K562 (cell line): ENCODE measurements around the gene KLRD1. TPM values are rescaled to one million over a fixed set of nuclear protein-coding genes. Genes with fewer than 3 reads are reported as not detected.

ENCODE experiments used
- ATAC-seq: fragments of 200-7000 bp; cut with Tn5 transposase; 3 replicates; pipeline ENCODE4 v1.9.1; 2020; ENCODE audit warnings: moderate library complexity
- BruUV-seq: library from RNA; stranded (reverse); fragments of 400-500 nt; replicated peaks from 2 replicates; lab custom pipeline; 2021; lab: Mats Ljungman, UMichigan
- CTCF ChIA-PET: fragments of 300-600 bp; formaldehyde crosslinking; extraction: SDS; loops from one replicate; lab custom pipeline; 2021; ENCODE audit warnings: low intra/inter-chr PET ratio; lab: Yijun Ruan, JAX
- POLR2A ChIA-PET: fragments of 300-600, 350-650 bp; sonication (Branson Sonifier 250); formaldehyde crosslinking; extraction: SDS; loops from one replicate; lab custom pipeline; 2021; ENCODE audit warnings: antibody characterized with exemption, inconsistent platforms; lab: Yijun Ruan, JAX
- DNase-seq, 4 experiments: peaks; one replicate each; pipeline versions ENCODE4 v3.0.0 to v3.0.0-alpha.2; 2011 to 2018; ENCODE audit warnings: low spot score in 3 of 4, mixed read lengths in 3 of 4; ENCODE audit errors: extremely low read depth in 1 of 4
- FAIRE-seq: peaks from 2 replicates; lab custom pipeline; 2011; peaks lifted over from hg19 to GRCh38; lab: Jason Lieb, UNC
- H2AFZ ChIP-seq: 2 replicates; pipeline ENCODE4 v1.6.0; 2011; ENCODE audit warnings: low read depth, low read length, control low read depth, inconsistent platforms
- H3K27ac ChIP-seq: fragments of 200-600 bp; 3 replicates; pipeline ENCODE4 v1.8.0; 2011; ENCODE audit warnings: low read depth, mild to moderate bottlenecking, control low read depth, inconsistent platforms, low read length, moderate library complexity, mixed read lengths; ENCODE audit errors: extremely low read depth
- H3K27me3 ChIP-seq, 2 experiments: fragments of 300-600 bp in 1 of 2; 2 replicates in 1 of 2; 3 replicates in 1 of 2; pipeline versions ENCODE4 v1.6.0 to v1.8.0; 2011; ENCODE audit warnings: inconsistent platforms in 2 of 2, low read length in 2 of 2, mild to moderate bottlenecking in 1 of 2, mixed read lengths in 1 of 2, moderate library complexity in 1 of 2; ENCODE audit not compliant: control insufficient read depth in 2 of 2, insufficient read depth in 2 of 2
- H3K36me3 ChIP-seq: fragments of 300-600 bp; 3 replicates; pipeline ENCODE4 v1.8.0; 2011; ENCODE audit warnings: mild to moderate bottlenecking, low read length, inconsistent platforms; ENCODE audit not compliant: control insufficient read depth, insufficient read depth
- H3K4me1 ChIP-seq, 2 experiments: fragments of 200-600 bp in 1 of 2; replicated peaks in 1 of 2; 2 replicates in 1 of 2; 3 replicates in 1 of 2; pipeline versions ENCODE4 v1.5.1 to v1.8.0; 2011; ENCODE audit warnings: inconsistent platforms in 2 of 2, low read length in 2 of 2, mild to moderate bottlenecking in 1 of 2, mixed read lengths in 1 of 2, moderate library complexity in 1 of 2; ENCODE audit not compliant: control insufficient read depth in 2 of 2, insufficient read depth in 2 of 2
- H3K4me2 ChIP-seq: 2 replicates; pipeline ENCODE4 v1.6.1; 2011; ENCODE audit warnings: low read length, control low read depth, inconsistent platforms, mixed read lengths; ENCODE audit not compliant: insufficient read depth
- H3K4me3 ChIP-seq: fragments of 200-600 bp; sonication (generic), shearing (Covaris generic); 2 replicates; pipeline ENCODE4 v1.5.1; 2016; ENCODE audit warnings: control low read depth, inconsistent platforms
- H3K79me2 ChIP-seq: fragments of 200-600 bp; 3 replicates; pipeline ENCODE4 v1.8.0; 2011; ENCODE audit warnings: low read length, inconsistent platforms; ENCODE audit not compliant: control insufficient read depth, insufficient read depth
- H3K9ac ChIP-seq, 2 experiments: 2 replicates each; pipeline versions ENCODE4 v1.6.0 to v1.6.1; 2011; ENCODE audit warnings: low read depth in 2 of 2, low read length in 2 of 2, control low read depth in 1 of 2, inconsistent platforms in 1 of 2, mild to moderate bottlenecking in 1 of 2, mixed read lengths in 1 of 2; ENCODE audit not compliant: insufficient read depth in 1 of 2
- H3K9me1 ChIP-seq: one replicate; pipeline ENCODE4 v1.6.0; 2011; ENCODE audit warnings: inconsistent platforms, mild to moderate bottlenecking, low read length, moderate library complexity; ENCODE audit not compliant: control insufficient read depth, insufficient read depth
- H3K9me3 ChIP-seq: replicated peaks from 2 replicates; pipeline ENCODE4 v1.5.1; 2011; ENCODE audit warnings: low read depth, low read length, inconsistent platforms; ENCODE audit not compliant: control insufficient read depth, insufficient read depth
- H4K20me1 ChIP-seq: replicated peaks from 2 replicates; pipeline ENCODE4 v1.6.1; 2011; ENCODE audit warnings: low read length, inconsistent platforms, mixed read lengths; ENCODE audit not compliant: control insufficient read depth, insufficient read depth
- BRD9 ChIP-seq: fragments of 450-650 bp; IDR thresholded peaks from 2 replicates; pipeline ENCODE4 v1.6.1; 2018; ENCODE audit warnings: low read depth; ENCODE audit not compliant: partially characterized antibody
- DPF2 ChIP-seq: fragments of 450-650 bp; IDR thresholded peaks from 2 replicates; pipeline ENCODE4 v1.6.1; 2016
- HDAC8 ChIP-seq: fragments of 450-650 bp; IDR thresholded peaks from 2 replicates; pipeline ENCODE4 v1.6.1; 2016; ENCODE audit warnings: mild to moderate bottlenecking, missing genetic modification characterization, moderate library complexity, missing compliant biosample characterization
- KLF13 ChIP-seq: fragments of 450-650 bp; IDR thresholded peaks from 2 replicates; pipeline ENCODE4 v1.6.1; 2016; ENCODE audit warnings: missing genetic modification characterization, low read depth, mild to moderate bottlenecking, missing compliant biosample characterization, moderate library complexity, borderline replicate concordance
- MCM5 ChIP-seq: fragments of 450-650 bp; IDR thresholded peaks from 2 replicates; pipeline ENCODE4 v1.6.1; 2016; ENCODE audit warnings: low read depth
- SAFB2 ChIP-seq: fragments of 200-400 bp; formaldehyde crosslinking; IDR thresholded peaks from 2 replicates; pipeline ENCODE4 v1.6.1; 2018; ENCODE audit warnings: borderline replicate concordance, low read length, low read depth, moderate library complexity; ENCODE audit not compliant: severe bottlenecking
- TEAD2 ChIP-seq: fragments of 450-650 bp; IDR thresholded peaks from 2 replicates; pipeline ENCODE4 v1.6.1; 2016; ENCODE audit warnings: missing genetic modification characterization, control low read depth, missing compliant biosample characterization
- ZNF174 ChIP-seq: fragments of 250-450 bp; sonication (Bioruptor Pico); IDR thresholded peaks from 2 replicates; pipeline ENCODE4 v1.4.0; 2020; ENCODE audit warnings: mild to moderate bottlenecking
- ZNF699 ChIP-seq: fragments of 250-450 bp; sonication (Bioruptor Pico); IDR thresholded peaks from 2 replicates; pipeline ENCODE4 v1.8.0; 2021; ENCODE audit warnings: mild to moderate bottlenecking, moderate library complexity; ENCODE audit not compliant: insufficient replicate concordance
- ZNF707 ChIP-seq: fragments of 250-450 bp; sonication (Bioruptor Pico); conservative IDR thresholded peaks from 2 replicates; pipeline ENCODE4 v1.8.0; 2022; ENCODE audit warnings: inconsistent platforms, mild to moderate bottlenecking, moderate library complexity
- ZNF77 ChIP-seq: fragments of 250-450 bp; sonication (Bioruptor Pico); IDR thresholded peaks from 2 replicates; pipeline ENCODE4 v1.5.0; 2020
- ZNF830 ChIP-seq: fragments of 250-450 bp; sonication (Bioruptor Pico); IDR thresholded peaks from 2 replicates; pipeline ENCODE4 v1.5.0; 2021; ENCODE audit warnings: mild to moderate bottlenecking
- WGBS: fragments of 100-300 bp; shearing (Covaris generic); methylation state at CpG from one replicate; pipeline ENCODE4 v1.1.6; 2016; ENCODE audit warnings: low coverage, mixed read lengths; ENCODE audit not compliant: insufficient coverage; ENCODE audit errors: missing lambda C conversion rate; 5-methylcytosine and 5-hydroxymethylcytosine counted together
- in situ Hi-C: fragments of 300-500 bp; cut with MboI; formaldehyde crosslinking; loops from 4 replicates; pipeline ENCODE4 v1.15.0; 2018; ENCODE audit warnings: inconsistent platforms, mixed read lengths
- intact Hi-C: fragments of 100-400 bp; cut with micrococcal nuclease; formaldehyde crosslinking; loops from 2 replicates; pipeline ENCODE4 v1.14.2; 2022
- polyA plus RNA-seq, 8 experiments: library from polyadenylated mRNA; depleted of rRNA in 4 of 8; stranded (reverse) in 5 of 8; unstranded in 3 of 8; fragments of >200 nt; fragmentation: Nextera tagmentation in 2 of 8; fragmentation: Illumina TruSeq in 1 of 8; extraction: Ambion mirVana in 2 of 8; extraction: Trizol in 1 of 8; gene quantifications; 2 replicates each; pipeline versions ENCODE4 v1.2.1 to v1.2.3, GENCODE V29; 2011 to 2014; ENCODE audit warnings: inconsistent platforms in 1 of 8, missing spikeins in 1 of 8
- total RNA-seq, 7 experiments: library from RNA; depleted of rRNA in 6 of 7; stranded (reverse); fragments of >200 nt in 6 of 7; fragmentation: Illumina TruSeq in 2 of 7; extraction: Trizol in 2 of 7; gene quantifications; 2 replicates each; pipeline versions ENCODE4 v1.2.1 to v1.2.3, GENCODE V29; 2011 to 2021; ENCODE audit warnings: low replicate concordance in 1 of 7
- TF ChIP-seq, protein P1 (sequence below): fragments of 450-650 bp; IDR thresholded peaks from 2 replicates; pipeline ENCODE4 v1.6.1; 2016; ENCODE audit warnings: low read depth, mild to moderate bottlenecking, moderate library complexity
- TF ChIP-seq, protein P2 (sequence below): fragments of 250-450 bp; sonication (Bioruptor Pico); IDR thresholded peaks from 2 replicates; pipeline ENCODE4 v1.9.0; 2021; ENCODE audit warnings: mild to moderate bottlenecking
- TF ChIP-seq, protein P3 (sequence below): fragments of 450-650 bp; formaldehyde crosslinking; IDR thresholded peaks from 2 replicates; pipeline ENCODE4 v1.4.0; 2020; ENCODE audit warnings: mild to moderate bottlenecking, moderate library complexity

Gene KLRD1
- total and polyA plus RNA-seq, 9 of the 15 experiments (the other 6 are each of a cell fraction or from before 2014, with no cell fraction given), result not detected

DNA sequence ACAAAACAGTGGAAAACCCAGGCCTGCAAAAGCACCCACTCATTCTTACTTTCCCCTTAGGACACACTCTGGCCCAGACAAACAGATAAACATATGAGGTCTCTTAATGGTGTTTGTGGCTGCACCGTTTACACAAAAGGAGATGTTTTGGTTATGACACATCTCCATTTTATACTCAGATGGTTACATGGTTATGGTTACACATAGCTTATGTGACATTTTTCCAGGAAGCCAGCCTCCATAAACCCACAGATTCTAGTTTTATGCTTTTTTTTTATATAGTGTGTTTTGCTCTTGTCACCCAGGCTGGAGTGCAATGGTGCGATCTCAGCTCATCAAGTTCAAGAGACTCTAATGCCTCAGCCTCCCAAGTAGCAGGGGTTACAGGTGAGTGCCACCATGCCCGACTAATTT lies 3.5 kb upstream of the KLRD1 start:
- Histone ChIP-seq H3K4me2 (no peak overlapping the region), H3K27ac (no peak overlapping the region), H4K20me1 (no peaks in the 10 kb centered on the region), H3K36me3 (no peaks in the 10 kb centered on the region), H3K4me3 (no peak overlapping the region), H3K9me1 (no peaks in the 10 kb centered on the region), H3K9ac (no peak overlapping the region), H3K27me3 (no peaks in the 10 kb centered on the region), H3K4me1 (no peaks in the 10 kb centered on the region), H3K9me3 (no peaks in the 10 kb centered on the region), H2AFZ (no peak overlapping the region), H3K79me2 (no peaks in the 10 kb centered on the region)
- TF ChIP-seq ZNF174 (CRISPR knock-in tag) (no peak), KLF13 (no peak), BRD9 (no peak), ZNF830 (CRISPR knock-in tag) (no peak), MCM5 (no peak), TEAD2 (tag) (no peak), ZNF77 (CRISPR knock-in tag) (no peak), SAFB2 (no peak), ZNF699 (CRISPR knock-in tag) (no peak), DPF2 (no peak), HDAC8 (tag) (no peak), ZNF707 (CRISPR knock-in tag) (no peak)
- TF ChIP-seq, protein P1, sequence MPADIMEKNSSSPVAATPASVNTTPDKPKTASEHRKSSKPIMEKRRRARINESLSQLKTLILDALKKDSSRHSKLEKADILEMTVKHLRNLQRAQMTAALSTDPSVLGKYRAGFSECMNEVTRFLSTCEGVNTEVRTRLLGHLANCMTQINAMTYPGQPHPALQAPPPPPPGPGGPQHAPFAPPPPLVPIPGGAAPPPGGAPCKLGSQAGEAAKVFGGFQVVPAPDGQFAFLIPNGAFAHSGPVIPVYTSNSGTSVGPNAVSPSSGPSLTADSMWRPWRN, result no peak
- TF ChIP-seq, protein P2, sequence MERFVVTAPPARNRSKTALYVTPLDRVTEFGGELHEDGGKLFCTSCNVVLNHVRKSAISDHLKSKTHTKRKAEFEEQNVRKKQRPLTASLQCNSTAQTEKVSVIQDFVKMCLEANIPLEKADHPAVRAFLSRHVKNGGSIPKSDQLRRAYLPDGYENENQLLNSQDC (CRISPR knock-in tag), result no peak
- TF ChIP-seq, protein P3, sequence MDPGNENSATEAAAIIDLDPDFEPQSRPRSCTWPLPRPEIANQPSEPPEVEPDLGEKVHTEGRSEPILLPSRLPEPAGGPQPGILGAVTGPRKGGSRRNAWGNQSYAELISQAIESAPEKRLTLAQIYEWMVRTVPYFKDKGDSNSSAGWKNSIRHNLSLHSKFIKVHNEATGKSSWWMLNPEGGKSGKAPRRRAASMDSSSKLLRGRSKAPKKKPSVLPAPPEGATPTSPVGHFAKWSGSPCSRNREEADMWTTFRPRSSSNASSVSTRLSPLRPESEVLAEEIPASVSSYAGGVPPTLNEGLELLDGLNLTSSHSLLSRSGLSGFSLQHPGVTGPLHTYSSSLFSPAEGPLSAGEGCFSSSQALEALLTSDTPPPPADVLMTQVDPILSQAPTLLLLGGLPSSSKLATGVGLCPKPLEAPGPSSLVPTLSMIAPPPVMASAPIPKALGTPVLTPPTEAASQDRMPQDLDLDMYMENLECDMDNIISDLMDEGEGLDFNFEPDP (CRISPR knock-in tag), result no peak
- ATAC-seq (no peak), FAIRE-seq (no peak), DNase-seq (no peak)
- intact Hi-C loops, result no loop called here
- BruUV-seq, result no TSS peak
- CTCF ChIA-PET, result no interaction called here
- POLR2A ChIA-PET, result no interaction called here
- 8% methylated on average over 2 of the region's 3 CpGs for WGBS
- in situ Hi-C loops, result no loop called here
